ENCODE measurements around the gene ATP8A2. TPM values are rescaled to one million over a fixed set of nuclear protein-coding genes. Genes with fewer than 3 reads are reported as not detected.

ATP8A2 gene
- total RNA-seq, 4 donors from 2014 or later = 0.16 to 0.54 (median 0.26) TPM

DNA sequence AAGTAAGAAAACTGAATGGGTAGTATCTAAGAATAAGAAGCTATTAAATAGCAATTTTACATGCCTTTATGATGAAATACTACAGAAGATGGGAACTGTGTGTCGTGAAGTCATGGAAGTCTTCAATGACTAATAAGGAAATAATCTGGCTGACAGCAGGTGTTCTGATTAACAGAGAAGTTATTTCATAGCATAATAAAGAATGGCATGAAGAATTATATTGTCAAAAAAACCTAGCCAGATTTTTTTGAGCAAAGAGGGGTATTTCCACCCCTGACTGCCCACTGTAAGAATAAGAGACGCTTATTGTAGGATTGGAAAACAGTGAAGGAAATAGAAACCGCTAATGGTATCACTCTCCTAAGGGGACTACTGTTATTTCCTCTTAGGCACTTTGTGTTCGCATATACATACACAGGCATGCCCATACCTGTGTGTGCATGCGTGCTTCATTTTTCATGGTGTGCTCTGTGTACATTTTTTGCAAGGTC lies 361.3 kb downstream of the ATP8A2 start:
- TF ChIP-seq EP300 (IDR thresholded peaks at IDR 0.05) = no peak
- TF ChIP-seq, protein P1, sequence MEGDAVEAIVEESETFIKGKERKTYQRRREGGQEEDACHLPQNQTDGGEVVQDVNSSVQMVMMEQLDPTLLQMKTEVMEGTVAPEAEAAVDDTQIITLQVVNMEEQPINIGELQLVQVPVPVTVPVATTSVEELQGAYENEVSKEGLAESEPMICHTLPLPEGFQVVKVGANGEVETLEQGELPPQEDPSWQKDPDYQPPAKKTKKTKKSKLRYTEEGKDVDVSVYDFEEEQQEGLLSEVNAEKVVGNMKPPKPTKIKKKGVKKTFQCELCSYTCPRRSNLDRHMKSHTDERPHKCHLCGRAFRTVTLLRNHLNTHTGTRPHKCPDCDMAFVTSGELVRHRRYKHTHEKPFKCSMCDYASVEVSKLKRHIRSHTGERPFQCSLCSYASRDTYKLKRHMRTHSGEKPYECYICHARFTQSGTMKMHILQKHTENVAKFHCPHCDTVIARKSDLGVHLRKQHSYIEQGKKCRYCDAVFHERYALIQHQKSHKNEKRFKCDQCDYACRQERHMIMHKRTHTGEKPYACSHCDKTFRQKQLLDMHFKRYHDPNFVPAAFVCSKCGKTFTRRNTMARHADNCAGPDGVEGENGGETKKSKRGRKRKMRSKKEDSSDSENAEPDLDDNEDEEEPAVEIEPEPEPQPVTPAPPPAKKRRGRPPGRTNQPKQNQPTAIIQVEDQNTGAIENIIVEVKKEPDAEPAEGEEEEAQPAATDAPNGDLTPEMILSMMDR (IDR thresholded peaks at IDR 0.05) = no peak
- TF ChIP-seq POLR2AphosphoS5 (IDR thresholded peaks at IDR 0.05) = no peak
- no peak for TF ChIP-seq POLR2A (IDR thresholded peaks at IDR 0.05)
- H3K27me3 ChIP-seq = no peaks in the 10 kb centered on the region
- no peak overlapping the region for H3K27ac ChIP-seq
- no peak overlapping the region for H3K4me3 ChIP-seq
- WGBS, 2 donors (ENCODE audit: low coverage in 1 of 2) = 71 to 84% methylated on average over 4 to 5 of the region's 5 CpGs
- H3K4me1 ChIP-seq = no peaks in the 10 kb centered on the region
- H3K36me3 ChIP-seq = no peaks in the 10 kb centered on the region
- no peaks in the 10 kb centered on the region for H3K9me3 ChIP-seq
- ATAC-seq = no peak

DNA sequence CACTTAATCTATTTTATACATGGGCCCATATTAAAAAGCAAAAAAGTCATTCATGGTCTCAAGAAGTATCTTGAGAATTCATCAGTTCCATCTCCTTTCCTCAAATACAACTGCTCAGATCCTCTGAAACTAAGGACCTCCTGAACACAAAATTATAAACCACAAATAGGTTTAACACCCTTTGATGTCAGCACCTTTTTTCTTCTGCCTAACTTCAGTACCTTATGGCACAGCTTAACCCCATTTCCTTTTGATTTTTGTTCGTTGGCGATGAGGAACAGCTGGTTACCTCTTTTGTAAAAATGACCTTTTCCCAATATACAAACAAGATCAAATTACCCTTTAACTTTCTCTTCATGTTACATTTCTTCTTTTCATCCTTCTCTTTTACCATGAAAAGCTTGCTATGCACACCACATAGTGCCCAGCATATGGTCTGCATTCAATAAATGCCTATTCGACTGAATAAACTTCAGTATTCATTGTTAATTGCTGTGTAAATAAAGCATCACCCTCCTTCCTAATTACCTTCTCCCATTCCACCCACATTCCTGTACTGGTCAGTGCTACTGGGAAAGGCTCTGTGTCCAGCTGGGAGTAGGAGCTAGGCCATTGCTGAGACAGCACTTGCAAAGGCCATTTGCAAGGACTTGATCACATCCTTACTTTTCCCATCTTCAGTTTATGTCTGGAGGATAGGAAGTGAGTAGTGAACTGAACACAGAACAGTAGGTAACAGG lies 362.1 kb downstream of the ATP8A2 start:
- WGBS, 2 donors (ENCODE audit: low coverage in 1 of 2) = 58 to 74% methylated on average over 3 of the region's 3 CpGs
- ATAC-seq = no peak
- TF ChIP-seq, protein P1 (IDR thresholded peaks at IDR 0.05) = no peak
- no peak for TF ChIP-seq EP300 (IDR thresholded peaks at IDR 0.05)
- TF ChIP-seq POLR2AphosphoS5 (IDR thresholded peaks at IDR 0.05) = no peak
- no peak for TF ChIP-seq POLR2A (IDR thresholded peaks at IDR 0.05)
- no peak overlapping the region for H3K27ac ChIP-seq
- no peaks in the 10 kb centered on the region for H3K9me3 ChIP-seq
- H3K36me3 ChIP-seq = no peaks in the 10 kb centered on the region
- H3K4me1 ChIP-seq = no peaks in the 10 kb centered on the region
- no peaks in the 10 kb centered on the region for H3K27me3 ChIP-seq
- H3K4me3 ChIP-seq = no peak overlapping the region

DNA sequence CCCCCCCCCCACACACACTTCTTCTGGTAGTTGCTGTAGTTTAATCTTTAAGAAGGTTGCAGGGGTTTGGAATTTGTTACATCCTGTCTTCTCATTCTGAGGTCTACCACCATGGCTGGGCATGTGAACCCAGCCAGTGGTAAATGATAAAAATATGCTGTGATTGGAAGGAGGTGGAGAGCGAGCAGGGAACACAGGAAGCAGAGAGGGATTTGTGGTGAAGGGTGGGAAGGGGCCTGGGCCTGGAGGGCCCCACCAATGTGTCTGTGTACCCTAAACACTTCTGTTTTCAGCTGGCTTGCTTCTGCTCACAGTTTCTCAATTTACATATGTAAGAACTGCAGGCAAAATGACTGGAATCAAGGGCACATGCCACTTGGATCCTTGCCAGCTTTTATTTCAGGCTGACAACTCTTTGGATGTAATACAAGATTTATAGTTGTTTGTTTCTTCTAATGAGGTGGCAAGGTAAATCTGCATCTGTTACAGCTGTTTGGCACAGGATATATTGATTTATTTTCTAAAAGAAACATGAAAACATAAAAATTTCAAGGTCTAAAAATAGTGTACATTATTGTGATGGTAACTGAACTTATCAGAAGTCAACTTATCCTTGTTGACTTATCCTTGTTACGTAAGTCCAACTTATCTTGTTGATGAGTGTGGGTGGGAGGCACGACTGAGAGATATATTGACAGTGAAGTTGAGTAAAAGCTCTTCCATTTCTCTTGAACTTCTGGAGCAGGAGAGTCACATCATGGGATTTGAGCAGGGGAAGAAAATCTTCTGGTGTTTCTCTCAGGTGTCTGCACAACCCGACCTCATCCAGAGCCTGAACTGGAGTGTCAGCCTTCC lies 366.8 kb downstream of the ATP8A2 start:
- TF ChIP-seq, protein P1 (IDR thresholded peaks at IDR 0.05) = no peak
- TF ChIP-seq EP300 (IDR thresholded peaks at IDR 0.05) = no peak
- no peak for TF ChIP-seq POLR2A (IDR thresholded peaks at IDR 0.05)
- TF ChIP-seq POLR2AphosphoS5 (IDR thresholded peaks at IDR 0.05) = no peak
- no peaks in the 10 kb centered on the region for H3K4me1 ChIP-seq
- ATAC-seq = no peak
- no peaks in the 10 kb centered on the region for H3K9me3 ChIP-seq
- H3K4me3 ChIP-seq = no peak overlapping the region
- H3K36me3 ChIP-seq = no peaks in the 10 kb centered on the region
- H3K27me3 ChIP-seq = no peaks in the 10 kb centered on the region
- H3K27ac ChIP-seq = no peak overlapping the region
- WGBS, 2 donors (ENCODE audit: low coverage in 1 of 2) = 59 to 78% methylated on average over 3 of the region's 4 CpGs

DNA sequence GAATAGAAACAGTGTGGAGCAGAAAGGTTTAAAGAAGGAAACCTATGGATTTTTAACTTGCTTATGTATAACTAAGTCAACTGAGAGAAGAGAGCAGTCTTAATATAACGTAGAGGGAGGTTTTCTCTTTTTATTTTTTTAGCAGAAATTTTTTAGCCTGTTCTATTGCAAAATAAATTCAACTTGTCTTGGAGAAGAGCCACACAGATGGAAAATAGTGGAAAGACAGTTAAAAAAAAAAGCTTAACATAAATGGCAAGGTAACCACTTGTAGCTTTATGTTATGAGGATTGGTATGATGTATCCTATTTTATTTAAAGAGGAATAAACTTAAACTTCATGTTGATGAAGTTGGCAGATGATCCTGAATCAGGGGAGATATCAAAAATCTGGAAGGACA lies 367.6 kb downstream of the ATP8A2 start:
- Histone ChIP-seq H3K27ac (no peak overlapping the region), H3K9me3 (no peaks in the 10 kb centered on the region), H3K36me3 (no peaks in the 10 kb centered on the region), H3K4me3 (no peak overlapping the region), H3K27me3 (no peaks in the 10 kb centered on the region), H3K4me1 (no peaks in the 10 kb centered on the region)
- no peak for ATAC-seq
- 45% methylated on average over 1 of the region's 1 CpG; no CpG with 5 or more reads in 1 of the 2 donors for WGBS, 2 donors (ENCODE audit: low coverage in 1 of 2)
- TF ChIP-seq, protein P1 (IDR thresholded peaks at IDR 0.05) = no peak
- TF ChIP-seq POLR2A (IDR thresholded peaks at IDR 0.05) (no peak), POLR2AphosphoS5 (IDR thresholded peaks at IDR 0.05) (no peak), EP300 (IDR thresholded peaks at IDR 0.05) (no peak)
